Smooth muscle cell (in vitro differentiated cells): Measurements from ENCODE around the gene CD164L2. TPM values are rescaled to one million over a fixed set of nuclear protein-coding genes. Genes with fewer than 3 reads are reported as not detected.

Experiments
- DNase-seq: peaks from one replicate; lab custom pipeline; 2025; ENCODE audit not compliant: unreplicated experiment; lab: John Stamatoyannopoulos, UW
- H2AFZ ChIP-seq: fragments of 200-600 bp; sonication (generic); 2 replicates; pipeline ENCODE4 v1.6.0; 2016; ENCODE audit warnings: antibody characterized with exemption, low read depth, mild to moderate bottlenecking
- H3F3A ChIP-seq: fragments of 200-600 bp; sonication (generic); 2 replicates; pipeline ENCODE4 v1.6.0; 2017; ENCODE audit warnings: antibody characterized with exemption, low read depth
- H3K27ac ChIP-seq: fragments of 200-600 bp; sonication (generic); 2 replicates; pipeline ENCODE4 v1.5.1; 2016; ENCODE audit warnings: low read depth, mild to moderate bottlenecking
- H3K27me3 ChIP-seq: fragments of 200-600 bp; sonication (generic); 2 replicates; pipeline ENCODE4 v1.6.1; 2016; ENCODE audit warnings: low read depth, mild to moderate bottlenecking
- H3K36me3 ChIP-seq: fragments of 200-600 bp; sonication (generic); 2 replicates; pipeline ENCODE4 v1.5.1; 2016; ENCODE audit warnings: low read depth
- H3K4me1 ChIP-seq: fragments of 200-600 bp; sonication (generic); 2 replicates; pipeline ENCODE4 v1.5.1; 2016; ENCODE audit warnings: low read depth
- H3K4me2 ChIP-seq: fragments of 200-600 bp; sonication (generic); 2 replicates; pipeline ENCODE4 v1.6.0; 2016; ENCODE audit warnings: mild to moderate bottlenecking
- H3K4me3 ChIP-seq: fragments of 200-600 bp; sonication (generic); 2 replicates; pipeline ENCODE4 v1.5.1; 2016; ENCODE audit warnings: mild to moderate bottlenecking
- H3K79me2 ChIP-seq: fragments of 200-600 bp; sonication (generic); 2 replicates; pipeline ENCODE4 v1.6.0; 2016; ENCODE audit warnings: low read depth, mild to moderate bottlenecking
- H3K9ac ChIP-seq: fragments of 200-600 bp; sonication (generic); 2 replicates; pipeline ENCODE4 v1.6.0; 2016; ENCODE audit warnings: low read depth
- H3K9me3 ChIP-seq: fragments of 200-600 bp; sonication (generic); replicated peaks from 2 replicates; pipeline ENCODE4 v1.5.1; 2016; ENCODE audit warnings: low read depth
- H4K20me1 ChIP-seq: fragments of 200-600 bp; sonication (generic); 2 replicates; pipeline ENCODE4 v1.6.0; 2016; ENCODE audit warnings: low read depth
- CTCF ChIP-seq: fragments of 200-600 bp; sonication (generic); IDR thresholded peaks from 2 replicates; pipeline ENCODE4 v1.5.1; 2017; ENCODE audit warnings: borderline replicate concordance, mild to moderate bottlenecking, antibody characterized with exemption; ENCODE audit not compliant: insufficient read depth, poor library complexity, severe bottlenecking
- WGBS: methylation state at CpG from one replicate; pipeline ENCODE4 v1.1.7; 2016; ENCODE audit warnings: low lambda C conversion rate; 5-methylcytosine and 5-hydroxymethylcytosine counted together
- polyA plus RNA-seq: library from polyadenylated mRNA; unstranded; fragments of >200 nt; fragmentation: Nextera tagmentation; extraction: Ambion mirVana; gene quantifications from 2 replicates; pipeline ENCODE4 v1.2.1, GENCODE V29; 2016
- total RNA-seq: library from RNA; depleted of rRNA; stranded (reverse); fragments of >200 nt; gene quantifications from 2 replicates; pipeline ENCODE4 v1.2.3, GENCODE V29; 2014

The CD164L2 gene
- total and polyA plus RNA-seq, 2 experiments from 2014 or later = 0.31 to 0.45 TPM

GRCh38 chr1:27363766-27364695 is 19.1 kb downstream of the CD164L2 start:
- no peak for DNase-seq
- no peak for TF ChIP-seq CTCF
- Histone ChIP-seq H3K4me1 (peaks cover 24% of the 10 kb centered on the region), H3F3A (peaks cover 7% of the 10 kb centered on the region), H3K9me3 (no peaks in the 10 kb centered on the region), H3K79me2 (peaks cover 5% of the 10 kb centered on the region), H3K9ac (no peak overlapping the region), H3K36me3 (no peaks in the 10 kb centered on the region), H4K20me1 (peaks cover 5% of the 10 kb centered on the region), H3K4me3 (no peak overlapping the region), H2AFZ (no peak overlapping the region), H3K27ac (no peak overlapping the region), H3K27me3 (no peaks in the 10 kb centered on the region), H3K4me2 (no peak overlapping the region)
- WGBS = 91% methylated on average over 26 of the region's 26 CpGs

GRCh38 chr1:27361553-27361952 is 21.6 kb downstream of the CD164L2 start:
- Histone ChIP-seq H4K20me1 (peaks cover 5% of the 10 kb centered on the region), H3K79me2 (peaks cover 5% of the 10 kb centered on the region), H3K36me3 (no peaks in the 10 kb centered on the region), H2AFZ (no peak overlapping the region), H3K27ac (no peak overlapping the region), H3K4me3 (no peak overlapping the region), H3K4me2 (no peak overlapping the region), H3K27me3 (no peaks in the 10 kb centered on the region), H3K4me1 (peaks cover 18% of the 10 kb centered on the region), H3F3A (peaks cover 7% of the 10 kb centered on the region), H3K9ac (no peak overlapping the region), H3K9me3 (no peaks in the 10 kb centered on the region)
- 97% methylated on average over 8 of the region's 8 CpGs for whole genome bisulfite sequencing
- DNase-seq = no peak
- TF ChIP-seq CTCF = no peak

GRCh38 chr1:27361044-27361402 is 22.1 kb downstream of the CD164L2 start:
- Histone ChIP-seq H3K79me2 (peaks cover 5% of the 10 kb centered on the region), H4K20me1 (peaks cover 5% of the 10 kb centered on the region), H3K27me3 (no peaks in the 10 kb centered on the region), H3K9me3 (no peaks in the 10 kb centered on the region), H3K4me1 (peaks cover 18% of the 10 kb centered on the region), H3K9ac (no peak overlapping the region), H3F3A (peaks cover 5% of the 10 kb centered on the region), H3K4me2 (peak overlapping the region; percentile 98), H3K36me3 (no peaks in the 10 kb centered on the region), H2AFZ (no peak overlapping the region), H3K27ac (no peak overlapping the region), H3K4me3 (peak overlapping the region; percentile 42)
- 46% methylated on average over 17 of the region's 21 CpGs for WGBS
- TF ChIP-seq CTCF = no peak
- no peak for DNase-seq
